RCC 7860 (cell line): ENCODE data around the gene PRSS22.
A peak's percentile ranks its signal among the peaks of the same experiment; 100 is the strongest.

Source experiments
- DNase-seq: peaks from one replicate; pipeline ENCODE4 v3.0.0-alpha.2; 2015; ENCODE audit warnings: low spot score
- FAIRE-seq: peaks from 2 replicates; lab custom pipeline; 2012; peaks lifted over from hg19 to GRCh38; lab: Jason Lieb, UNC

Gene PRSS22

GRCh38 chr16:2852731-2853507 is 5.1 kb downstream of the PRSS22 start:
- FAIRE-seq (no peak), DNase-seq (no peak)

DNA sequence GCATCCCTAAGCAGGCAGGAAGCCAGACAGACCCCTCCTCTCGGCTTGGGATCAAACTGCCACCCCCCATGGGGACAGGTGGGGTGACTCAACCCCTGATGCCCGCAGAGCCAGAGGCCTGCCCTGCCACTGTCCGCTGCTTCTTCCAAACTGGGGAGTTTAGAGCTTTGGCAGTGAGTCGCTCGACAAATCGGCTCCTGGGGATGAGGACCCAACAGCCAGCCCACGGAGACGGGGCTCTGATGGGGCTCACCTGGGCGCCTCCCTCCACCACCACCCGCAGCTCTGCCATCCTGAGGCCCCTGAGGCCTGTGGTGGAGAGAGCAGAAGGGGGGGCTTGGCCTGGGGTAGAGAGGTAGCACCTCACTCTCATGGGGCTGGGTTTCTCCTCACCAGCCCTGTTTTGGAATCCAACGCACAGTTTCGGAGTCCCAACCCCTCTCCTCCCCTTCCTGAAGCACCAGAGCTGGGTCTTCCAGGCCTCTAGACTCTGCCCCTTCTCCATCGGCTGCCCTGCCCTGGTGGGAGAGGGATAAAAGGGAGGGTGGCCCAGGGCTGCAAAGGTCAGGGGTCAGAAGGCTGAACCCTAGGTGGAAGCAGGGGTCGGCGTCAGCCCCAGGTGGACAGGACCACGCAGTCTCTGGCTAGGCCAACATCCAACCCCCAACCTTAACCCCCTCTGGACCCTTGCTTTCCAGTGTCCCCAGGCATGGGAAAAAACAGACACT is 5.8 kb downstream of the PRSS22 start:
- FAIRE-seq, result no peak
- no peak for DNase-seq

- FAIRE-seq, result no peak
- DNase-seq, result no peak
These were observed 8.8 kb downstream of the PRSS22 start for GRCh38 chr16:2848933-2849725.

DNA sequence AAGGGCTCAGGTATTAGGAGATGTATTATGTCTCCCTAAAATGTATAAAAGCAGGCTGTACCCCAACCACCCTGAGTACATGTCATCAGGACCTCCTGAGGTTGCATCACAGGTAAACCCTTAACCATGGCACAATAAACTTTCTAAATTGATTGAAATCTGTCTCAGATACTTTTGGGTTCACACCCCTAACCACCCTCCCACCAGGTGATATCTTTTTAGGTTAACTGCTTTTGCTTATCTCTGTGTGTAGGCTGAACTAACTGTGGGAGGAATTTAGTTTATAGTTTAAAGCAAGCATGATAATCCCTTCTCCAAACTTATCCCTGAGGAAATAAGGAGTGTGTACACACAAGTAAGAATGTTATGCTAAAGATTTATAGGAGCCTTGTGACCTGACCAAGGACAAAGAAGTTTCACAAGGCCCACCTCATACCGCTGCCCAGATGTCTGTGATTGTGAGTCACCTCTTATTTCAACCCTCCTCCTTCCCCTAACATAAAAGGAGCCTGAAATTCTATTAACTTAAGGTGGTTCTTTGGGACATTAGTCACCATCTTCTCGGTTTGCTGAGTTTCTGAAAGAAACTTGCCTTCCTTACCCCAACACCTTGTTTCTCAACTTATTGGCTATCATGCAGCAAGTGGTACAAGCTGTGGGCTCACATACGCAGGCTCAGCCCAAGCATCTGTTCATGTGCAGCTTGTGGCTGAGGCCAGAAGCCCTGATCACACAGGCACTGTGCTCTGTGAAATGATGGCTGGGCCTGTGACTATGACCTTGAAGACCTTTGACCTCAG is 11.3 kb downstream of the PRSS22 start:
- FAIRE-seq (peak; percentile 89), DNase-seq (peak; percentile 71)

DNA sequence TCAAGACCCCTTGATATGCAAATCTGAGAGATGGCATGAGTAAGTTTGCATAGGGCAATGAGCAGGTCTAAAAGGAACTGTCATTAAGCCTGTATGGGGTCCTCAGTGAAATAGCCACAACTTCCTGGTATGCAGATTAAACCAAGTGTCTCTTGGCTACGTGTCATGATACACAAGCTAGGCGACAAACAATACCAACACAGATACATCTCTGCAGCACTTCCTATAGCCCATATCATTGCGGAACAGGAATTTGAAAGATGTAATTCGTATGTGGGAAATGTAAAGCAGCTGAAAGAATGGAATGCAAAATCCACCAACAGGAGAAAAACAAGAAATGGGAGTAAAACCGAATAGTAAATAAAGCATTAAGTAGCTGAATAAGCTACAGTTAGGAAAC is 12.9 kb downstream of the PRSS22 start:
- DNase-seq, result no peak
- no peak for FAIRE-seq

DNA sequence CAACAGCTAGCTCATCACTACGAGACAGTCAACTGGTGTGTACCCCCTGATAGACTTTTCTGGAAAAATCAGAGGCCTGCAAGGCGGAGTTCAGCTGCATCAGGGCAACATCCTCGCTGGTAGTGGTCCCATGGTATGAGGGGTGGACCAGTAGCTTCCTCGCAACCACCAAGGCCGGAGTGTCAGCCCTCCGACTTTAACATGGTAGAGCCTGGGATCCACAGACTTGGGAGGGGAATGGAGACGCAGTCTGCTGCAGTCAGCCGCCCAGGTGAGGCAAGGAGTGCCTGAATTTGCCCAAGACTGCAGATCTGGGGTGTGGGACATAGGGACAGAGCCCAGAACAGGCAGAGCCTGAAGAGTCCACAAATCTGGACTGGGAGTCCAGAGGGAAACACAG is 14.4 kb downstream of the PRSS22 start:
- no peak for FAIRE-seq
- no peak for DNase-seq

DNA sequence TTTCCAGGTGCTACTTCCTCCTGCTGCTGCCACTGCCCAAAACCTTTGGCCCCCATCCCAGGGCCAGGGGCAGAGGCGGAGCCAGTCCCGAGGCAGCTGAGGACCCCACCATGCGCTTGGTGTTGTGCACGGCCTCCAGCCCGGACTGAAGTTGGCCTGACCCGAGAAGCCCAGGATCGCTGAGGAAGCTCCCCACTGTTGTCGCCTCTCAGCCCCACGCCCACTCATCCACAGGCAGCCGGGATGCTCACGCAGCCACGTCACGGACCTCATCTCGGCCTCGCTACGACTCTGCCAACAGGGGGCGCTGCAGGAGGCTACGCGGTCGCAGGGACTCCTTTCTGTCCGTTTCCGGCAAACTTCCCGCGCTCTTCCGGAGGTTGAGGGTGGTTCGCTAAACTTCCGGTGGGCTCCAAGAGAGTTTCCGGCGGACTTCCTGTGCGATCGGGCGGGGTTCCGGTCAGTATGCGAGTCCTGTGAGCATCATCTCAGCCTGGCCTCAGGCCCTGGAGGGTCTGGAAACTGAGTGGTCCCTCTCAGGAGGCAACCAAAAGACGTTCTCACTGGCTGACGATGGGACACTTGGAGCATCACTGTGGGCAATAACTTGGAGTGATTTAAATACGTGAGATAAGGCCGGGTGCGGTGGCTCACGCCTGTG is 15.5 kb downstream of the PRSS22 start:
- FAIRE-seq, result no peak

GRCh38 chr16:2841606-2842339 is 16.2 kb downstream of the PRSS22 start:
- FAIRE-seq, result no peak
- DNase-seq, result no peak

More for the DNA sequence above, 15.5 kb downstream of the PRSS22 start:
- no peak for DNase-seq

GRCh38 chr16:2840914-2841313 is 17.1 kb downstream of the PRSS22 start:
- DNase-seq (no peak), FAIRE-seq (no peak)

DNA sequence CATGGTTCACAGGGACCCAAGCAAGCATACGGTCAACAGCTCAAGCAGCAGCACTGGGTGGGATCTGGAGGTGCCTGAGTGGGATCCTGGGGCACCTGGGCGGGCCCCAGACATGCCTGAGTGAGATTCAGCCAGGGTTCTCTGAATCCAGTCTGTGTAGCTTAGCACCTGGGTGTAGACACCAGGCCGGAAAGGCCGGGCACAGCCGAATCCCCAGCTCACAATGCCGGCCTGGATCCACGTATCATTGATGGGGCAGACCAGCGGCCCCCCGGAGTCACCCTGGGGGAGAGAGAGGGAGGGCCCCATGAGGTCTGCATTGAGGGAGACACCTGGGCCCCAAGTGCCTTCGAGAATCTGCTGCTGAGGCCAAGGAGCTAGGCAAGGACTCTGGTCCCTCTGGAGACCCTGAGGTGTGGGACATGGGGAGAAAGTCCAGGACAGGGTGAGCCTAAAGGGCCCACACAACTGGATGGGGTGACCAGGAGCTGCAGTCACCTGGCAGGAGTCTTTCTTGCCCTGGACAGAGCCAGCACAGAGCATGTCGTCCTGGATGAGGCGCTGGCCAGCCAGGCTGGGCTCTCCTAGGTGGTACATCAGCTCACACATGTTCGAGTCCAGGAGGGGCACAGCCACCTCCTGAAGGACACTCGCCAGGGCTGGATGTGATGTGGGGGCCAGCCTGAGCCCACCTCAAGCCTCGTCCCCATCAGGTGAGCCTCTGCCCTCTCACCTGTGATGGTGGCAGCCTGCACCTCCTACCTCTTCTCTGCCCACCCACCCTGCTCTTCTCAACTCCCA is 18.1 kb downstream of the PRSS22 start:
- no peak for DNase-seq
- no peak for FAIRE-seq

DNA sequence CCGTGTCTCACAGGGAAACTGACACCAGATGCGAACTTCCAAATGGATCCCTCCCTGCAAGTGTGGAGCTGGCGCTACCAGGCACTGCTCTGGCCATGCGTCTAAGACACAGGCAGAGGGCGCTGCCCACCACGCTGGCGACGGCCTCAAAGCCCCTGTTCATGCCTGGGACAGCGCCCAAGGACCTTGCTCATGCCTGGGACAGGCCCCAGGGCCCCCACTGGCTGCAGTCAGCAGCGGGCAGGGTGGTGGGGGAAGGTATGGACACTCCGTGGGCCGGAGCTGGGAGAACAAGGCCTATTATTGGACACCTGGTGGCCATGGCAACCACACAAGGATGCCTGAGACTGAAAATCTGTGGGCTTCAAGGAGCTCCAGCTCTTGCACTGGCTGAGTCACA is 19.0 kb downstream of the PRSS22 start:
- DNase-seq, result peak; percentile 32
- no peak for FAIRE-seq

GRCh38 chr16:2836646-2837508 is 21.1 kb downstream of the PRSS22 start:
- no peak for DNase-seq
- no peak for FAIRE-seq

DNA sequence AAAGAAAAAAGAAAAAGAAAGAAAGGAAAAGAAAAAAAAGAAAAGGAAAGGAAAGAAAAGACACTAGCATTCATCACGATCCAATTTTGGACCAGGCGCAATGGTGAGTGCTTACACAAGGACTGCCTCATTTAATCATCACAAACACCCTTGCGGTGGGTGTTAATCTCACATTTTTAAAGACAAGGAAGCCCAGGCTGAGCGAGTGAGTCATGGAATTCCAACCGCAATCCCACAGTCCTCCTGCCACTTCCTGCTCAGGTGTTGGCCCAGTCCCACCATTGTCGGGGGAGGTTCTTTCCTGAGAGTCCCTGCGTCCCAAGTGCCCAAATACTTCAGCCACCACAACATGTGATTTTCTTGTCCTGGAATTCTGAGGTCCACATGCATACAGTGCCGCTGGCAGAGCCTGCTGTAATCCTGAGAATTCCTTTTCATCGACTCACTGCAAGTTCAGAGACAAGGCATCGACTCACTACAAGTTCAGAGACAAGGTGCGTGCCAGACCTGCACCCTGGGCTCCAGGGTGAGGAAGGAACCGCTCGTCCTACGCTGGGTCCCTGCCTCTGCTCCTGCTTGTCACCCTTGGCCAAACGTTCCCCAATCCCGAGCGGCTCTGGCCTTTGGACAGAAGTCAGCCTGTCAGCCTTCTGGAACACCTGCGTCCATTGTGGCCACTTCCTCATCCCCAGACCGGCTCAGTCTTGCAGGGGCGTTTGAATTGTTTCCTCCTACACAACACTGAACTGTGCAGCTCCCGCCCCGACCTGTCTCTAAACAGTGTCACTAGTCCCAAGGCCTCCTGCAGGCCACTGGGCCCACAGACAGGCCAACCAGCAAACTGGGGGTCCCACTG is 22.1 kb downstream of the PRSS22 start:
- FAIRE-seq, result peak; percentile 99
- peak; percentile 100 for DNase-seq

DNA sequence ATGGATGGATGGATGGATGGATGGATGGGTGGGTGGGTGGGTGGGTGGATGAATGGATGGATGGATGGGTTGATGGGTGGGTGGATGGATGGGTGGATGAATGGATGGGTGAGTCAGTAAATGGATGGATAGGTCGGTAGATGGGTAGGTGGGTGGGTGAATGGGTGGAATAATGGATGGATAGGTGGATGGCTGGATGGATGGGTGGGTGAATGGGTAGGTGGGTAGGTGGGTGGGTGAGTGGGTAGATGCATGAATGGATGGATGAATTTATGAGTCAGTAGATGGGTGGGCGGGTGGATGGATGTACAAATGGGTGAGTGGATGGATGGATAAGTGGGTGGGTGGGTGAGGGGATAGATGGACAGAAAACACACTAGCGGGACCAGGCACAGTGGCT is 23.0 kb downstream of the PRSS22 start:
- FAIRE-seq (no peak), DNase-seq (no peak)

DNA sequence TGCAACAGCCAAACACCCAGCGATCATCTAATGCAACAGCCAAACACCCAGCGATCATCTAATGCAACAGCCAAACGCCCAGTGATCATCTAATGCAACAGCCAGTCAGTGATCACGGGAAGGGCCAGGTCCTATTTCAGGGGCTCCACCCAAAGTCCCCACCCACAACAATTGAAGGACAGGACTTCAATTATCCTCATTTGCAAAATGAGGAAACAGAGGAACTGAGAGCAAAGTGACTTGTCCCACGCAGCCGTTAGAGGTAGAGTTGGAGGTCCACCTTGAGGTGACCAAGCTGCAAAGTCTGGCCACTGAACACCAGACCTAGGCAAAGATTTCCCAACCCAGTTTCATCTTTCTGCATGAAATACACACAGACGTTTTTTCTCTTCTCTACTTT is 24.2 kb downstream of the PRSS22 start:
- DNase-seq (no peak), FAIRE-seq (no peak)

DNA sequence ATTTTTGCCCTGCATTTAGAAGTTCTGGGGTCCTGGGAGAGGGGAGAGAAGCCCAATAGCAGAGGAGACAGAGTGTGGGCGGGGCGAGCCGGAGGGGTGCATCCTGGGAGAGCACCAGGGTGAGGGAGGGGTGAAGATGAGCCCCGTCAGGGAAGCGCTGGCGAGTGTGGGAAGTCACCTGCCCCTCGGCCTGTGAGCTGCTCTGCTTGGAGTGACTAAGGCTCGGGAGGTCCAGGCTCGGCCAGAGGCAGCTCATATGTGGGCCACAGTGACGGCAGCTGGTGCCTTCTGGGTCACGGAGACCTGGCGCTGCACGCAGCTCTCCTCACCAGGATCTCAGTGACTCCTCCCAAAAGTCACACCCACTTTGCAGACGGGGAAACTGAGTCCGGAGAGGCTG is 26.8 kb downstream of the PRSS22 start:
- DNase-seq (no peak), FAIRE-seq (no peak)

DNA sequence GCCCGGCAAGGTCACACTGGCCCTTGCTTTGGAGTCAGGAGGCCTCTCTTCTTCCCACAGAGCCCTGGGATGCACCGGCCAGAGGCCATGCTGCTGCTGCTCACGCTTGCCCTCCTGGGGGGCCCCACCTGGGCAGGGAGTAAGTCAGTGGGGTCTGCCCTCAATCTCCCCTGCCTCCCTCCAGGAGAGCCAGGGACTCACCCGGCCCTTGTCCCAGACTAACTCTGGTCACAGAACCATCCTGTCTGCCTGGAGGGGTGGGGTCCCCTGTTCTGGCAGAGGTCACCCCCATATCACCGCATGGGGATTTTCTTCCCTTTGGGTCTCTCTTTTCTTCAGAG is 27.6 kb downstream of the PRSS22 start:
- FAIRE-seq, result no peak
- no peak for DNase-seq
